GM18499 (cell line): ENCODE measurements around the gene IQGAP3.

Experiments used
- ATAC-seq: cut with Tn5 transposase; IDR thresholded peaks from one replicate; pipeline ENCODE4 v1.9.1; 2021; ENCODE audit warnings: moderate number of reproducible peaks; ENCODE audit not compliant: insufficient read depth, unreplicated experiment

IQGAP3 gene

GRCh38 chr1:156547982-156548381 lies 24.4 kb downstream of the IQGAP3 start:
- ATAC-seq: no peak

GRCh38 chr1:156547434-156547833 lies 24.9 kb downstream of the IQGAP3 start:
- no peak for ATAC-seq

- no peak for ATAC-seq
Measured at GRCh38 chr1:156546267-156546666, 26.1 kb downstream of the IQGAP3 start.

- ATAC-seq: no peak
Measured at GRCh38 chr1:156544592-156545102, 27.7 kb downstream of the IQGAP3 start.

- ATAC-seq: no peak
Measured at GRCh38 chr1:156543066-156543465, 29.3 kb downstream of the IQGAP3 start.

GRCh38 chr1:156540955-156541354 lies 31.4 kb downstream of the IQGAP3 start:
- no peak for ATAC-seq

- no peak for ATAC-seq
Measured at GRCh38 chr1:156539818-156540355, 32.5 kb downstream of the IQGAP3 start.

GRCh38 chr1:156538711-156539440 lies 33.5 kb downstream of the IQGAP3 start:
- ATAC-seq: no peak

GRCh38 chr1:156537027-156537426 lies 35.3 kb downstream of the IQGAP3 start:
- ATAC-seq: no peak

GRCh38 chr1:156534424-156535060 lies 37.8 kb downstream of the IQGAP3 start:
- no peak for ATAC-seq

GRCh38 chr1:156533568-156534220 lies 38.7 kb downstream of the IQGAP3 start:
- ATAC-seq: no peak

GRCh38 chr1:156532374-156532773 lies 40.0 kb downstream of the IQGAP3 start:
- ATAC-seq: no peak

GRCh38 chr1:156530006-156530405 lies 42.4 kb downstream of the IQGAP3 start:
- ATAC-seq: no peak

- no peak for ATAC-seq
Measured at GRCh38 chr1:156528875-156529425, 43.4 kb downstream of the IQGAP3 start.

- no peak for ATAC-seq
Measured at GRCh38 chr1:156528231-156528630, 44.1 kb downstream of the IQGAP3 start.

- ATAC-seq: no peak
Measured at GRCh38 chr1:156527584-156527983, 44.8 kb downstream of the IQGAP3 start.

GRCh38 chr1:156525856-156526489 lies 46.4 kb downstream of the IQGAP3 start:
- ATAC-seq: no peak

- no peak for ATAC-seq
Measured at GRCh38 chr1:156525071-156525501, 47.3 kb downstream of the IQGAP3 start.

- ATAC-seq: no peak
Measured at GRCh38 chr1:156524481-156524869, 47.9 kb downstream of the IQGAP3 start.

GRCh38 chr1:156523801-156524480 lies 48.4 kb downstream of the IQGAP3 start:
- ATAC-seq: no peak
